T-cell (primary cell): ENCODE results near the gene DNASE1. TPM values are rescaled to one million over a fixed set of nuclear protein-coding genes. Genes with fewer than 3 reads are reported as not detected.

ENCODE experiments used
- ATAC-seq, 4 experiments: fragments of 200-7000 bp in 3 of 4; fragments of 150-1000 bp in 1 of 4; cut with Tn5 transposase; replicated peaks in 1 of 4; 1 replicate in 3 of 4; 2 replicates in 1 of 4; pipeline ENCODE4 v1.10.0; 2021; ENCODE audit warnings: moderate library complexity in 3 of 4, mild to moderate bottlenecking in 2 of 4, moderate number of reproducible peaks in 1 of 4
- CTCF ChIA-PET, 2 donors: fragments of 300-600 bp; sonication (Branson Sonifier 250); formaldehyde crosslinking; loops; one replicate each; lab custom pipeline; 2022; ENCODE audit warnings: antibody characterized with exemption in 2 of 2; lab: Charles Lee
- POLR2A ChIA-PET, 2 donors: fragments of 300-600 bp; sonication (Branson Sonifier 250); formaldehyde crosslinking; loops; one replicate each; lab custom pipeline; 2022; ENCODE audit warnings: antibody characterized with exemption in 2 of 2; lab: Charles Lee
- DNase-seq, 35 experiments: peaks; one replicate each; pipeline versions ENCODE4 v3.0.0 to v3.0.0-alpha.2; 2013 to 2023
- H3K27ac ChIP-seq: one replicate; pipeline ENCODE4 v1.5.1; 2013; ENCODE audit warnings: low read length
- H3K27me3 ChIP-seq, 2 experiments: replicated peaks in 1 of 2; 1 replicate in 1 of 2; 2 replicates in 1 of 2; pipeline versions ENCODE4 v1.6.1 to v1.7.0; 2013; ENCODE audit warnings: low read length in 1 of 2, mixed read lengths in 1 of 2; ENCODE audit not compliant: control insufficient read depth in 2 of 2, insufficient read depth in 2 of 2; ENCODE audit errors: extremely low read depth in 1 of 2
- H3K36me3 ChIP-seq, 2 donors: 1 replicate in 1 of 2; 2 replicates in 1 of 2; pipeline versions ENCODE4 v1.6.1 to v1.7.0; 2013; ENCODE audit warnings: low read length in 1 of 2; ENCODE audit not compliant: control insufficient read depth in 2 of 2, insufficient read depth in 1 of 2; ENCODE audit errors: extremely low read depth in 1 of 2
- H3K4me1 ChIP-seq, 2 experiments: 1 replicate in 1 of 2; 2 replicates in 1 of 2; pipeline versions ENCODE4 v1.6.1 to v1.7.0; 2013; ENCODE audit warnings: low read length in 2 of 2, mixed read lengths in 1 of 2; ENCODE audit not compliant: insufficient read depth in 2 of 2, control insufficient read depth in 1 of 2; ENCODE audit errors: extremely low read depth in 1 of 2
- H3K4me3 ChIP-seq, 2 donors: 1 replicate in 1 of 2; 2 replicates in 1 of 2; pipeline versions ENCODE4 v1.5.1 to v1.7.0; 2013; ENCODE audit warnings: mild to moderate bottlenecking in 2 of 2, low read length in 1 of 2, moderate library complexity in 1 of 2; ENCODE audit not compliant: control insufficient read depth in 1 of 2; ENCODE audit errors: extremely low read depth in 1 of 2
- H3K9me3 ChIP-seq: 2 replicates; pipeline ENCODE4 v1.7.0; 2013
- H3K27ac Mint-ChIP-seq, 2 donors: one replicate each; pipeline ENCODE4 v1.8.0; 2020 to 2021; ENCODE audit warnings: mild to moderate bottlenecking in 2 of 2, mixed read lengths in 2 of 2
- H3K27me3 Mint-ChIP-seq, 2 donors: one replicate each; pipeline ENCODE4 v1.8.0; 2021 to 2022; ENCODE audit warnings: mixed read lengths in 2 of 2
- H3K36me3 Mint-ChIP-seq: one replicate; pipeline ENCODE4 v1.8.0; 2021; ENCODE audit warnings: mixed read lengths
- H3K4me1 Mint-ChIP-seq, 3 donors: one replicate each; pipeline ENCODE4 v1.8.0; 2020 to 2022; ENCODE audit warnings: mixed read lengths in 3 of 3, mild to moderate bottlenecking in 1 of 3
- H3K4me3 Mint-ChIP-seq, 3 donors: one replicate each; pipeline ENCODE4 v1.8.0; 2020 to 2022; ENCODE audit warnings: mild to moderate bottlenecking in 3 of 3, mixed read lengths in 3 of 3, moderate library complexity in 3 of 3
- H3K9me3 Mint-ChIP-seq, 3 donors: one replicate each; pipeline ENCODE4 v1.8.0; 2020 to 2022; ENCODE audit warnings: mixed read lengths in 3 of 3
- WGBS: methylation state at CpG from one replicate; pipeline ENCODE4 v1.1.5; 2013; ENCODE audit warnings: missing lambda C conversion rate; ENCODE audit not compliant: insufficient coverage; 5-methylcytosine and 5-hydroxymethylcytosine counted together
- total RNA-seq, 35 experiments: library from RNA in 6 of 35; stranded (reverse) in 6 of 35; fragments of 120-200 nt in 1 of 35; gene quantifications; one replicate each; pipeline versions ENCODE4 v1.2.1 to v1.2.4 and lab custom pipeline; 2013 to 2026

DNASE1 gene
- total RNA-seq, 5 donors from 2014 or later (not counting 1 experiment from before 2014, with no cell fraction given), result 22.6 to 54.4 (median 52.7) TPM

DNA sequence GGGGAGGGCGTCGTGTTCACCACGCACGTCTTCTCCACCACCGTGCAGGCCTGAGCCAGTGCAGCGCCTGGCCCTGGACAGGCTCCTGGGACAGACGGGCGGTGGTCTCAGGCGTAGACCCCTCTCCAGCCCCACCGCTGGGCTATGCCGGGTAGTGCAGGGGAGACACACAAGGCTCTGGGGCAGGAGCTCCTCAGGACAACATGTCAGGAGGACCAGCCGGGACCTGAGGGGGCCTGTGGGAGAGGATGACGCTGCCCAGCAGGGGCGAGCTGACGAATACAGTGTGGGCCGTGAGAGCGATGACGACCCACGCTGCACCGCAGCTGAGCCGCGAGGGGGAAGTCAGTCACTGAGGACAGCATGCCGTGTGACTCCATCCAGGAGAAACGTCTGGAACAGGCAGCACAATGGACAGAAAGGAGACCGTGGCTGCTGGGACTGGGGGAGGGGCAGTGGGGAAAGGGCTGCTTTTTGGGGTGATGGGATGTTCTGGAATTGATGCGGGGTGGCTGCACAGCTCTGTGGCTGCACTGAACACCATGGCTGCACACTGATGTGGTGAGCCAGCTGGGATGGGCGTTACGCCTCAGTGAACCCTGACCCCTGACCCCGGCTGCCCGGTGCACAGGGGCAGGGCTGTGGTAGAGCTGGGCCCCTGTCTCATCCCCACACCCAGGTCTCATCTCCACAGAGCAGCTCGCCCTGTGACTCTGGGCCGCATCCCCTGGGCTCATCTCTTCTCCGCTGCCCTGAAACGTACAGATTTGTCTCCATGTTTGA, 20.2 kb downstream of the DNASE1 start:
- peaks cover 0 to 4% of the 10 kb centered on the region in 2 experiments for H3K4me1 ChIP-seq
- POLR2A ChIA-PET, result no interaction called here
- no peak overlapping the region for H3K27ac Mint-ChIP-seq
- ATAC-seq (no peak), DNase-seq (no peak)
- H3K4me3 Mint-ChIP-seq, result no peak overlapping the region
- no peaks in the 10 kb centered on the region for H3K27me3 ChIP-seq
- H3K27me3 Mint-ChIP-seq, result no peaks in the 10 kb centered on the region
- H3K9me3 ChIP-seq, result no peaks in the 10 kb centered on the region
- H3K36me3 Mint-ChIP-seq, result peaks cover 38% of the 10 kb centered on the region
- H3K9me3 Mint-ChIP-seq, result no peaks in the 10 kb centered on the region
- CTCF ChIA-PET, result no interaction called here
- no peak overlapping the region for H3K27ac ChIP-seq
- 97% methylated on average over 32 of the region's 34 CpGs for WGBS
- peaks cover 0 to 7% (median 6%) of the 10 kb centered on the region in 3 donors for H3K4me1 Mint-ChIP-seq
- H3K36me3 ChIP-seq, result peaks cover 37 to 64% of the 10 kb centered on the region in 2 donors
- no peak overlapping the region for H3K4me3 ChIP-seq

DNA sequence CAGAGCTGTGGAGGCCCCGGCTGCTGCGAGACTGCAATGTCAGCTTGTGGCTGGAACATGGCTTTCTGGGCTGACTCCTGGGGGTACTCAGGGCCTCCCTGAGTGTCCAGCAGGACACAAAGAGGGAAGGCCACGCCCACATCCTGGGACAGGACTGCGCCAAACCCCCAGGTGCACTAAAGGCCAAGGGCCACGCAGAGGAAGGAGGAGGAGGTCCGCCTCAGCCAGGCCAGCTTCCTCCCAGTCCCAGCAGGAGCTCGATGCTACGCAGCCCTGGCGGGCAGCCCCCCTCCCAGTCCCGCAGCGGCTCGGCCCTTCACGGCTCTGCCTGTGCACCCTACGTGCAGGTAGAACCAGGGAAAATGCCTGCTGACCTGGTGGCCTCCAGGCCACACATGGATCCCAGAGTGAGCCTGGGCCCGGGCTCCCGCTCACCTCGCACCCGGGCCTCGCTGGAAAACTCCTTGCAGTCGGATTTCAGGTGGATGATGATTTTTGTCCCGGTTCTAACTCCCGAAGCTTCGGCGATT, 21.2 kb downstream of the DNASE1 start:
- CTCF ChIA-PET, result no interaction called here

DNA sequence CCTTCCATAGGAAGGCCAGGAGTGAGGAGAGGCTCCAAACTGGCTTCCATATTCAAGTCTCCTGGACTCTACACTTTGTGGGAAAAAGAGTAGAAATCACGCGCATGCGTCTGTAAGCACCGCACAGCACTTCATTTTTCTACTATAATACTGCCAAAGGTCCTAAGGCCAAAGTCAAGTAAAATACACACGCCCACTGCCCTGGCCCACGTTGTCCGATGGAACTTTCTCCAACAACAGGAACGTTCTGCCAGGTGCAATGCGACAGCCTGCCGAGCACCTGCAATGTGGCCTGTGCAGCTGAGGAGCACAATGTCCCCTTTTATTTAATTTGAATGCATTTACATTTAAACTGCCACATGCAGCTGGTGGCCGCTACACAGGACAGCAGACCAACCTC, 23.5 kb downstream of the DNASE1 start:
- CTCF ChIA-PET, result no interaction called here
- no peak overlapping the region for H3K4me3 ChIP-seq
- ATAC-seq, result no peak

More for the DNA sequence above, 21.2 kb downstream of the DNASE1 start:
- no peak overlapping the region for H3K27ac ChIP-seq
- Mint-ChIP-seq H3K27ac (no peak overlapping the region), H3K36me3 (peaks cover 43% of the 10 kb centered on the region), H3K4me1 (peaks cover 0 to 5% (median 4%) of the 10 kb centered on the region in 3 donors), H3K9me3 (no peaks in the 10 kb centered on the region), H3K4me3 (no peak overlapping the region), H3K27me3 (no peaks in the 10 kb centered on the region)
- peaks cover 0 to 2% of the 10 kb centered on the region in 2 experiments for H3K4me1 ChIP-seq
- DNase-seq (no peak), ATAC-seq (no peak)
- POLR2A ChIA-PET, result no interaction called here
- H3K4me3 ChIP-seq, result no peak overlapping the region
- H3K9me3 ChIP-seq, result no peaks in the 10 kb centered on the region
- 97% methylated on average over 18 of the region's 24 CpGs for WGBS
- peaks cover 43 to 69% of the 10 kb centered on the region in 2 donors for H3K36me3 ChIP-seq
- H3K27me3 ChIP-seq, result no peaks in the 10 kb centered on the region

DNA sequence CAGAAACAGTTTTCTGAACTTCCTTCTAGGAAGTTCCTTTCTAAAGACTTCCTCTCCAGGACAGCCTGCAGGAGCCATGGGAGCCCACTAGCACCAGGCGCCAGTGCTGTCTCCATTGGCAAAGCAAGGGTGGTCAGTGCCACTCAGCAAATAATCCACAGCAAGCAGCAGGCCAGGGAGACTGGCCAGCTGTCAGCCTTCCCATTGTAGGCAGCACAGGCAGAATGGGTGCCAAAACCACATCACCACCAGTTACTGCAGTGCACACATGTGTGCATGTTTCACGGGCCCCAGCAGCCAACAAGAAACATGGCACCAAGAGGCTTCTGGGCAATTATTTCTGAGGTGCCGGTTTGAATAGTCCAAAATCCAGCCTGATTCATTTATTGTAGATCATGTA, 26.7 kb downstream of the DNASE1 start:
- H3K27ac Mint-ChIP-seq, result no peak overlapping the region
- H3K4me1 Mint-ChIP-seq, result no peaks in the 10 kb centered on the region
- no peaks in the 10 kb centered on the region for H3K9me3 ChIP-seq
- H3K4me1 ChIP-seq, result no peaks in the 10 kb centered on the region
- H3K27me3 ChIP-seq, result no peaks in the 10 kb centered on the region
- H3K36me3 ChIP-seq, result peaks cover 22 to 51% of the 10 kb centered on the region in 2 donors
- ChIA-PET POLR2A (no interaction called here), CTCF (no interaction called here)
- H3K27ac ChIP-seq, result no peak overlapping the region
- ATAC-seq (no peak), DNase-seq (no peak)
- peaks cover 42% of the 10 kb centered on the region for H3K36me3 Mint-ChIP-seq
- no peaks in the 10 kb centered on the region for H3K27me3 Mint-ChIP-seq
- no peak overlapping the region for H3K4me3 ChIP-seq
- WGBS, result 100% methylated on average over 1 of the region's 3 CpGs
- H3K4me3 Mint-ChIP-seq, result no peak overlapping the region
- no peaks in the 10 kb centered on the region for H3K9me3 Mint-ChIP-seq

More for the DNA sequence above, 23.5 kb downstream of the DNASE1 start:
- POLR2A ChIA-PET, result no interaction called here
- 100% methylated on average over 6 of the region's 11 CpGs for WGBS
- Mint-ChIP-seq H3K36me3 (peaks cover 49% of the 10 kb centered on the region), H3K4me1 (no peaks in the 10 kb centered on the region), H3K4me3 (no peak overlapping the region), H3K27ac (no peak overlapping the region), H3K27me3 (no peaks in the 10 kb centered on the region), H3K9me3 (no peaks in the 10 kb centered on the region)
- no peaks in the 10 kb centered on the region for H3K27me3 ChIP-seq
- no peak overlapping the region for H3K27ac ChIP-seq
- no peaks in the 10 kb centered on the region for H3K9me3 ChIP-seq
- DNase-seq, result no peak
- no peaks in the 10 kb centered on the region for H3K4me1 ChIP-seq
- peaks cover 43 to 63% of the 10 kb centered on the region in 2 donors for H3K36me3 ChIP-seq

DNA sequence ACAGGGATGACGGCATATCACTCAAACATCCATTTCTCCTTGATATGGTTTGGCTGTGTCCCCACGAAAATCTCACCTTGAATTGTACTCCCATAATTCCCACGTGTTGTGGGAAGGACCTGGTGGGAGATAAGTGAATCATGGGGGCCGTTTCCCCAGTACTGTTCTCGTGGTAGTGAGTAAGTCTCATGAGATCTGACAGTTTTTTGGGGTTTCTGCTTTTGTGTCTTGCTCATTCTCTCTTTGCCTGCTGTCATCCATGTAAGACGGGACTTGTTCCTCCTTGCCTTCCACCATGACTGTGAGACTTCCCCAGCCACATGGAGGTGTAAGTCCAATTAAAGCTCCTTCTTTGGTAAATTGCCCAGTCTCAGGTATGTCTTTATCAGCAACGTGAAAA, 32.5 kb downstream of the DNASE1 start:
- no peak for ATAC-seq
- Mint-ChIP-seq H3K4me3 (no peak overlapping the region), H3K9me3 (no peaks in the 10 kb centered on the region), H3K36me3 (peaks cover 30% of the 10 kb centered on the region), H3K4me1 (peaks cover 6 to 9% (median 7%) of the 10 kb centered on the region in 3 donors), H3K27me3 (no peaks in the 10 kb centered on the region), H3K27ac (no peak overlapping the region)
- no peak overlapping the region for H3K4me3 ChIP-seq
- ChIA-PET POLR2A (no interaction called here), CTCF (no interaction called here)
- H3K4me1 ChIP-seq, result peaks cover 3 to 8% of the 10 kb centered on the region in 2 experiments
- peaks cover 8 to 28% of the 10 kb centered on the region in 2 donors for H3K36me3 ChIP-seq
- H3K27me3 ChIP-seq, result no peaks in the 10 kb centered on the region
- no peak overlapping the region for H3K27ac ChIP-seq
- WGBS, result 93% methylated on average over 4 of the region's 7 CpGs
- no peak for DNase-seq
- H3K9me3 ChIP-seq, result no peaks in the 10 kb centered on the region

DNA sequence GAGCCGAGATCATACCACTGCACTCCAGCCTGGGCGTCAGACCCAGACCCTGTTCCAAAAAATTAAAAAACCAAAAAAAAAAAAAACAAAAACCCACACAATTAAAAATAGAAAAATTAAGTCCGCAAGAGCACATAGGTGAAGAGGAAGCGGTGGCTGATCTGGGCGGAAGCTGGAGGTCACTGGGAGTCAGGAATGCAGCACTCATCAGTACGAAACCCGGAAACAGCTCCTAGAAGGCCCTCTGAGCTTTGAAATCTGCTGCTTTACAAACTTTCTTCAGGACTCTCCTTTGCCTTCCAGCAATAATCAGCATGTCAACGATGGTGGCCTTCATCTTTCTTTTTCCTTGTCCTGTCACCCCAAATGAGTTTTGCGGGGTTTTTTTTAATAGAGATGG, 33.3 kb downstream of the DNASE1 start:
- Mint-ChIP-seq H3K4me1 (peaks cover 6 to 9% (median 7%) of the 10 kb centered on the region in 3 donors), H3K27ac (no peak overlapping the region), H3K4me3 (no peak overlapping the region), H3K9me3 (no peaks in the 10 kb centered on the region), H3K36me3 (peaks cover 29% of the 10 kb centered on the region), H3K27me3 (no peaks in the 10 kb centered on the region)
- no peaks in the 10 kb centered on the region for H3K9me3 ChIP-seq
- H3K36me3 ChIP-seq, result peaks cover 5 to 28% of the 10 kb centered on the region in 2 donors
- no peaks in the 10 kb centered on the region for H3K27me3 ChIP-seq
- DNase-seq, result no peak
- no peak for ATAC-seq
- peaks cover 3 to 8% of the 10 kb centered on the region in 2 experiments for H3K4me1 ChIP-seq
- CTCF ChIA-PET, result no interaction called here
- POLR2A ChIA-PET, result no interaction called here
- H3K4me3 ChIP-seq, result no peak overlapping the region
- WGBS, result 100% methylated on average over 4 of the region's 9 CpGs
- no peak overlapping the region for H3K27ac ChIP-seq
